ENCODE data around the gene WHRN.

Gene WHRN

GRCh38 chr9:114424126-114424525 lies 81.1 kb downstream of the WHRN start:
- DNase-seq (ENCODE audit: low spot score): no peak

GRCh38 chr9:114423181-114423580 lies 82.1 kb downstream of the WHRN start:
- no peak for DNase-seq (ENCODE audit: low spot score)

- DNase-seq (ENCODE audit: low spot score): no peak
Observed at GRCh38 chr9:114421147-114421546, 84.1 kb downstream of the WHRN start.

- DNase-seq (ENCODE audit: low spot score): no peak
Observed at GRCh38 chr9:114419796-114420195, 85.5 kb downstream of the WHRN start.

- DNase-seq (ENCODE audit: low spot score): no peak
Observed at GRCh38 chr9:114418053-114418452, 87.2 kb downstream of the WHRN start.

GRCh38 chr9:114417511-114417910 lies 87.8 kb downstream of the WHRN start:
- DNase-seq (ENCODE audit: low spot score): no peak

- no peak for DNase-seq (ENCODE audit: low spot score)
Observed at GRCh38 chr9:114416906-114417305, 88.4 kb downstream of the WHRN start.

- no peak for DNase-seq (ENCODE audit: low spot score)
Observed at GRCh38 chr9:114416290-114416689, 89.0 kb downstream of the WHRN start.

GRCh38 chr9:114414346-114414745 lies 90.9 kb downstream of the WHRN start:
- no peak for DNase-seq (ENCODE audit: low spot score)

- DNase-seq (ENCODE audit: low spot score): no peak
Observed at GRCh38 chr9:114413861-114414301, 91.4 kb downstream of the WHRN start.

- DNase-seq (ENCODE audit: low spot score): no peak
Observed at GRCh38 chr9:114412048-114412683, 93.1 kb downstream of the WHRN start.

GRCh38 chr9:114411452-114411851 lies 93.8 kb downstream of the WHRN start:
- no peak for DNase-seq (ENCODE audit: low spot score)

GRCh38 chr9:114410910-114411309 lies 94.4 kb downstream of the WHRN start:
- no peak for DNase-seq (ENCODE audit: low spot score)

- DNase-seq (ENCODE audit: low spot score): no peak
Observed at GRCh38 chr9:114409842-114410241, 95.4 kb downstream of the WHRN start.

- DNase-seq (ENCODE audit: low spot score): no peak
Observed at GRCh38 chr9:114409103-114409780, 96.0 kb downstream of the WHRN start.

- DNase-seq (ENCODE audit: low spot score): no peak
Observed at GRCh38 chr9:114408645-114409044, 96.6 kb downstream of the WHRN start.

GRCh38 chr9:114407889-114408288 lies 97.4 kb downstream of the WHRN start:
- no peak for DNase-seq (ENCODE audit: low spot score)

GRCh38 chr9:114406441-114406840 lies 98.8 kb downstream of the WHRN start:
- no peak for DNase-seq (ENCODE audit: low spot score)

GRCh38 chr9:114405294-114406034 lies 99.8 kb downstream of the WHRN start:
- peak; percentile 78 for DNase-seq (ENCODE audit: low spot score)

GRCh38 chr9:114404531-114404930 lies 100.7 kb downstream of the WHRN start:
- DNase-seq (ENCODE audit: low spot score): no peak

- DNase-seq (ENCODE audit: low spot score): no peak
Observed at GRCh38 chr9:114403153-114403756, 102.0 kb downstream of the WHRN start.

GRCh38 chr9:114401344-114401743 lies 103.9 kb downstream of the WHRN start:
- no peak for DNase-seq (ENCODE audit: low spot score)

All from SK-N-DZ (cell line).